OCI-LY1 (cell line): ENCODE measurements around the gene B3GNT3.
"Not testable (repeated sequence)": the region's sequence is repeated elsewhere in the genome, so short reads cannot be mapped to it uniquely, and the experiment has no call there.

Experiments
- H2AFZ ChIP-seq: fragments of 200-600 bp; sonication (generic), shearing (Covaris generic); 2 replicates; pipeline ENCODE4 v1.6.0; 2014; ENCODE audit warnings: antibody characterized with exemption, mild to moderate bottlenecking, low read length
- H3F3A ChIP-seq: fragments of 200-600 bp; sonication (generic), shearing (Covaris generic); 2 replicates; pipeline ENCODE4 v1.6.0; 2014; ENCODE audit warnings: mild to moderate bottlenecking, antibody characterized with exemption, low read length, moderate library complexity; ENCODE audit not compliant: insufficient read depth
- H3K27ac ChIP-seq: fragments of 200-600 bp; sonication (generic); 2 replicates; pipeline ENCODE4 v1.5.1; 2014; ENCODE audit warnings: low read length, mixed run types, mild to moderate bottlenecking, low read depth; ENCODE audit not compliant: poor library complexity, severe bottlenecking
- H3K27me3 ChIP-seq: fragments of 200-600 bp; sonication (generic); 2 replicates; pipeline ENCODE4 v1.6.0; 2014; ENCODE audit warnings: antibody characterized with exemption, mild to moderate bottlenecking, low read length, moderate library complexity; ENCODE audit not compliant: insufficient read depth
- H3K36me3 ChIP-seq: fragments of 200-600 bp; sonication (generic); 2 replicates; pipeline ENCODE4 v1.6.1; 2014; ENCODE audit warnings: mild to moderate bottlenecking, antibody characterized with exemption, low read length, moderate library complexity, mixed read lengths; ENCODE audit not compliant: insufficient read depth
- H3K4me1 ChIP-seq: fragments of 200-600 bp; sonication (generic); 2 replicates; pipeline ENCODE4 v1.5.1; 2014; ENCODE audit warnings: mild to moderate bottlenecking, low read length, moderate library complexity; ENCODE audit not compliant: insufficient read depth, severe bottlenecking
- H3K4me2 ChIP-seq: fragments of 200-600 bp; sonication (generic), shearing (Covaris generic); 2 replicates; pipeline ENCODE4 v1.6.1; 2014; ENCODE audit warnings: low read length
- H3K4me3 ChIP-seq: fragments of 200-600 bp; sonication (generic); 2 replicates; pipeline ENCODE4 v1.5.1; 2014; ENCODE audit warnings: low read length, low read depth, mild to moderate bottlenecking, mixed read lengths; ENCODE audit not compliant: poor library complexity, severe bottlenecking
- H3K79me2 ChIP-seq: fragments of 200-600 bp; shearing (Covaris generic); 2 replicates; pipeline ENCODE4 v1.6.1; 2016; ENCODE audit warnings: mixed run types, low read length, mixed read lengths; ENCODE audit not compliant: insufficient read depth
- H3K9ac ChIP-seq: fragments of 200-600 bp; sonication (generic), shearing (Covaris generic); 2 replicates; pipeline ENCODE4 v1.6.1; 2014; ENCODE audit warnings: mild to moderate bottlenecking, low read length, mixed read lengths
- H3K9me2 ChIP-seq: fragments of 200-600 bp; sonication (generic), shearing (Covaris generic); 2 replicates; pipeline ENCODE4 v1.6.1; 2014; ENCODE audit warnings: low read depth, mild to moderate bottlenecking, low read length, mixed read lengths
- H3K9me3 ChIP-seq: fragments of 200-600 bp; shearing (Covaris generic); 2 replicates; pipeline ENCODE4 v1.6.1; 2014; ENCODE audit warnings: low read length, mixed read lengths
- H4K20me1 ChIP-seq: fragments of 200-600 bp; sonication (generic), shearing (Covaris generic); 2 replicates; pipeline ENCODE4 v1.6.0; 2016; ENCODE audit warnings: mild to moderate bottlenecking, low read length; ENCODE audit not compliant: insufficient read depth
- EZH2 ChIP-seq: fragments of 200-600 bp; sonication (generic), shearing (Covaris generic); IDR thresholded peaks from 2 replicates; pipeline ENCODE4 v1.8.0; 2017; ENCODE audit warnings: borderline replicate concordance, mixed run types, mild to moderate bottlenecking, antibody characterized with exemption, low read length, moderate library complexity, mixed read lengths
- TF ChIP-seq, protein P1 (sequence below): fragments of 200-600 bp; sonication (generic), shearing (Covaris generic); IDR thresholded peaks from 2 replicates; pipeline ENCODE4 v1.5.1; 2017; ENCODE audit warnings: mild to moderate bottlenecking, antibody characterized with exemption, low read length, moderate library complexity, mixed read lengths

Gene B3GNT3

DNA sequence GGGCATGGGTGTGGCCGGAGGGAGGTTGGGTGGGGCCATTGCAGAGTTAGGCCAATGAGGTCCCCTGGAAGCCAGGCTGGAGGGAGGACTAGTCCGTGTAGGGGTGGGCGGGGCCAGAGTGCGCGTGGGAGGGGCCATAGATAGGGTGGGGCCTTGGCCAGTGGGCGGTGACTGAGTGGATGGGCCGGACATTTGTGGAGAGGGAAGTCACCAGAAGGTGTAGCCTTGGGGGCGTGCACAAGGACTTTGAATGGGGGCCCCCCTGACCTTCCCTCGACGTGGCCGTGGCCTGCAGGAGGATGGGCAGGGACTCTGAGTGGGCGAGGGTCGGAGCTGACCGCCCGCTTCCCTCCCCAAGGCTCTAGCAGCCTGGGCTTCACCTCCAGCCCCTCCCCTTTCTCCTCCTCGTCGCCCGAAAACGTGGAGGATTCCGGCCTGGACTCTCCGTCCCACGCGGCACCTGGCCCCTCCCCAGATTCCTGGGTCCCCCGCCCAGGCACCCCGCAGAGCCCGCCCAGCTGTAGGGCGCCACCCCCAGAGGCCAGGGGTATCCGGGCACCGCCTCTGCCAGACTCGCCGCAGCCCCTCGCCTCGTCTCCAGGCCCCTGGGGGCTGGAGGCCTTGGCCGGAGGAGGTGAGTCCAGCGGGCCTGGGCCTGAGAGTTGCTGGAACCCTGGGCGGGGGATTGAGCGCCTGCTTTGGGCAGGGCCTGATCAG lies 16.5 kb upstream of the B3GNT3 start:
- Histone ChIP-seq H3K27ac (no peak overlapping the region), H3F3A (no peaks in the 10 kb centered on the region)

DNA sequence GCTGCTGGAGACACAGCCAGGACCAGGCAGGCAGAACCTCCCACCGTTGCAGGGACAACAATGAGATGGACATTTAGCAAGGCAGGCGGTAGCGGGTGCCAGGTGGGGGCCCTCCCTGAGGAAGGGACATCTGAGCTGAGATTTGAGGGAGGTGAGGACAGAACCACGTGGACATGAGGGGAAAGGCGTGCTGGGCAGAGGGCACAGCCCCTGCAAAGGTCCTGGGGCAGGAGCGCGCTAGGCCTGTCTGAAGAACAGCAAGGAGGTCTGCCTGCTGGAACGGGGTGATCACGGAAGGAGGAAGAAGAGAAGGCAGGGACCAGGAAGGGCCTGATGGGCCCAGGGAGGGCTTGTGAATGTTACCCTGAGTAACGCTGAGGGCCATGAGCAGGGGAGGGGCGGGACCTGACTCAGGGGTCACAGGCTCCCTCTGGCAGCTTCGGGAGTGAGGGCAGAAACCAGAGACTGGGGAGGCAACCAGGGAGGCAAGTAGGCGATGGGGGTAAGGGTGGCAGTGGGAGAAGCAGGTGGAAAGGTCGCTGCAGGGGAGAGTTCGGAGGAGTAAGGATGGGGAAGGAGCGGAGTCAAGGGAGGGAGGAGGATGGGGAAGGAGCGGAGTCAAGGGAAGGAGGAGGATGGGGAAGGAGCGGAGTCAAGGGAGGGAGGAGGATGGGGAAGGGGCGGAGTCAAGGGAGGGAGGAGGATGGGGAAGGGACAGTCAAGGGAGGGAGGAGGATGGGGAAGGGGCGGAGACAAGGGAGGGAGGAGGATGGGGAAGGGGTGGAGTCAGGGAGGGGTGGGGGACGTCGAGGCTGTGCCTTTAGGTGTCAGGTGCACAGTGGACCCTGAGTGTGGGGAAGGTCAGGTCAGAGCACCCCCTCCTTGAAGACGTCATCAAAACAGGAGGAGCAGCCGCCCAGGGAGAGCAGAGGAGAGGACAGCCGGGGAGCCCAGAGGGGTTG lies 15.7 kb upstream of the B3GNT3 start:
- no peaks in the 10 kb centered on the region for H3K79me2 ChIP-seq
- H3K36me3 ChIP-seq = peaks cover 59% of the 10 kb centered on the region
- no peak overlapping the region for H3K27ac ChIP-seq
- H2AFZ ChIP-seq = no peak overlapping the region
- H3K4me2 ChIP-seq = no peak overlapping the region
- H3K9me3 ChIP-seq = no peaks in the 10 kb centered on the region
- TF ChIP-seq, protein P1, sequence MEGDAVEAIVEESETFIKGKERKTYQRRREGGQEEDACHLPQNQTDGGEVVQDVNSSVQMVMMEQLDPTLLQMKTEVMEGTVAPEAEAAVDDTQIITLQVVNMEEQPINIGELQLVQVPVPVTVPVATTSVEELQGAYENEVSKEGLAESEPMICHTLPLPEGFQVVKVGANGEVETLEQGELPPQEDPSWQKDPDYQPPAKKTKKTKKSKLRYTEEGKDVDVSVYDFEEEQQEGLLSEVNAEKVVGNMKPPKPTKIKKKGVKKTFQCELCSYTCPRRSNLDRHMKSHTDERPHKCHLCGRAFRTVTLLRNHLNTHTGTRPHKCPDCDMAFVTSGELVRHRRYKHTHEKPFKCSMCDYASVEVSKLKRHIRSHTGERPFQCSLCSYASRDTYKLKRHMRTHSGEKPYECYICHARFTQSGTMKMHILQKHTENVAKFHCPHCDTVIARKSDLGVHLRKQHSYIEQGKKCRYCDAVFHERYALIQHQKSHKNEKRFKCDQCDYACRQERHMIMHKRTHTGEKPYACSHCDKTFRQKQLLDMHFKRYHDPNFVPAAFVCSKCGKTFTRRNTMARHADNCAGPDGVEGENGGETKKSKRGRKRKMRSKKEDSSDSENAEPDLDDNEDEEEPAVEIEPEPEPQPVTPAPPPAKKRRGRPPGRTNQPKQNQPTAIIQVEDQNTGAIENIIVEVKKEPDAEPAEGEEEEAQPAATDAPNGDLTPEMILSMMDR = no peak
- TF ChIP-seq EZH2 = no peak
- peaks cover 12% of the 10 kb centered on the region for H3K4me1 ChIP-seq
- H3F3A ChIP-seq = no peaks in the 10 kb centered on the region
- no peak overlapping the region for H3K9ac ChIP-seq
- H3K4me3 ChIP-seq = no peak overlapping the region
- H3K9me2 ChIP-seq = no peaks in the 10 kb centered on the region
- no peaks in the 10 kb centered on the region for H4K20me1 ChIP-seq
- no peaks in the 10 kb centered on the region for H3K27me3 ChIP-seq

More for the DNA sequence above, 16.5 kb upstream of the B3GNT3 start:
- H3K4me1 ChIP-seq = peaks cover 12% of the 10 kb centered on the region
- H3K4me3 ChIP-seq = no peak overlapping the region
- H3K36me3 ChIP-seq = peaks cover 57% of the 10 kb centered on the region
- no peaks in the 10 kb centered on the region for H3K27me3 ChIP-seq
- H3K79me2 ChIP-seq = no peaks in the 10 kb centered on the region
- no peak overlapping the region for H2AFZ ChIP-seq
- H3K9me3 ChIP-seq = no peaks in the 10 kb centered on the region
- H3K9ac ChIP-seq = no peak overlapping the region
- H3K4me2 ChIP-seq = no peak overlapping the region
- no peaks in the 10 kb centered on the region for H4K20me1 ChIP-seq
- TF ChIP-seq, protein P1 = no peak
- TF ChIP-seq EZH2 = no peak
- no peaks in the 10 kb centered on the region for H3K9me2 ChIP-seq

DNA sequence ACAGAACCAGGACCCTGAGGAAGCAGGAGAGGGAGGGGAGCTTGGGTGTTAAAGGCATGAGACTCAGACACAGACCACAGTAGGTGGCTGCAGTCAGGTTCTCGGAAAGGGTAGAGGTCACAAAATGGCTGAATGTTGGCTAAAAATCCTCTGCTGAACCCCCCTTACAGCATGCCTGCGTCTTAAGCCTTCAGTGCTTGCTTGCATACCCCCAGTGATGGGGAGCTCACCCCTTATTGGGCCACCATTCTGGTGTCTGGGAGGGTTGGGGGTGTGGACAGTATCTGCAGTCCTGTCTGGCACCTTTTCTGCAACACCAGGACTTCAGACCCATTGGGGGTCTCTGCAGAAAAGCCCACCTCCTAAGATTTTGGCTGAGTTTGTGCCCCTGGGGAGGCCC lies 14.2 kb upstream of the B3GNT3 start:
- no peak overlapping the region for H3K9ac ChIP-seq
- no peaks in the 10 kb centered on the region for H3K9me2 ChIP-seq
- no peak overlapping the region for H3K4me3 ChIP-seq
- peaks cover 50% of the 10 kb centered on the region for H3K36me3 ChIP-seq
- H3K27ac ChIP-seq = no peak overlapping the region
- H3K9me3 ChIP-seq = no peaks in the 10 kb centered on the region
- H4K20me1 ChIP-seq = no peaks in the 10 kb centered on the region
- no peak for TF ChIP-seq EZH2
- TF ChIP-seq, protein P1 = no peak
- H2AFZ ChIP-seq = no peak overlapping the region
- H3F3A ChIP-seq = no peaks in the 10 kb centered on the region
- no peaks in the 10 kb centered on the region for H3K79me2 ChIP-seq
- no peaks in the 10 kb centered on the region for H3K27me3 ChIP-seq
- no peak overlapping the region for H3K4me2 ChIP-seq
- peaks cover 10% of the 10 kb centered on the region for H3K4me1 ChIP-seq

DNA sequence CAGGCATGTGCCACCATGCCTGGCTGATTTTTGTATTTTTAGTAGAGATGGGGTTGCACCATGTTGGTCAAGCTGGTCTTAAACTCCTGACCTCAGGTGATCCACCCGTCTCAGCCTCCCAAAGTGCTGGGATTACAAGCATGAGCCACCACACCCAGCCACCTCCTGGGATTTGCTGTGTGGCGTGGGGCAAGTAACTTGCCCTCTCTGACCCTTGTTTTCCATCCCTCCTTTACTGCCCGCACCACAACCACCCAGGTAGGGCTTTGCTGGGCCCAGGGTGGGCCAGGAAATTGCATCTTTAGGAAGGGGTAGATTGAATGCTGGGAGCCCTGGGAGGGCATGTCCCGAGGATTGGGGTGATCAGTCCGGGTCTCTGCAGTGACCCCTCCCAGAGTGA lies 11.2 kb upstream of the B3GNT3 start:
- not testable (repeated sequence) for H3K9ac ChIP-seq, H3K9me3 ChIP-seq, H3F3A ChIP-seq, H3K4me2 ChIP-seq, H3K27me3 ChIP-seq, H3K4me1 ChIP-seq, H4K20me1 ChIP-seq, H3K9me2 ChIP-seq, H3K27ac ChIP-seq, H2AFZ ChIP-seq, H3K79me2 ChIP-seq, H3K4me3 ChIP-seq
- peaks cover 43% of the 10 kb centered on the region for H3K36me3 ChIP-seq
